ENCODE measurements around the gene ATP6V0C. TPM values are rescaled to one million over a fixed set of nuclear protein-coding genes. Genes with fewer than 3 reads are reported as not detected.
A peak's percentile ranks its signal among the peaks of the same experiment; 100 is the strongest.
"Not testable (repeated sequence)": the region's sequence is repeated elsewhere in the genome, so short reads cannot be mapped to it uniquely, and the experiment has no call there.

ATP6V0C gene
- total RNA-seq, 2 donors from 2014 or later: 176 to 180 TPM

DNA sequence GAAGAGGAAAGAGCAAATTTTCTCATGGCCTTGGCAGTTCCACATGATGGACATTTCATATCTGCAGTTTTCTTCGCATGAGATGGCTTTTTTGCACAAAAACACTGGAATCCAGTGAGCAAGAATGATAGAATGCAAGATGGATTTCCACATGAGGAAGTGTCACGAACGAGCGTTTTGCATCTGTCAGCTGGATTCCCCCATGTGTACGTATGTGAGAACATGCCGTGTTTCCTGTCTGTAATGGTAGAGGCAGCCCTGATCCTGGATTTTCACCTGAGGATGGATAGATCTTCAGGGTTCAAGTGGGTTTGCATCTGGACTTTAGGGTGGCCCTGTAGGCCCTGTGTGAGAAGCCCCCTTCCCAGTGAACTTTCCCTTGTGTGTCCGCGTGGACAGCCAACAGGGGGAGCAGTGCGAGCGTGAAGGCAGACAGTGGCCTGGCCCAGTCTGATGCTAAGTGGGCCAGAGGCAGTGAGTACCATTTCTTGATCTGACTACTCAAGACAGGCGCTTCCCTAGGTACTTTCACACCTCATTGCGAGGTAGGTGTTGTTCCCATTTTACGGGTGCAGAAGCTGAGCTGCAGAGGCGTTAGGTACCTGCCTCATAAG, 26.2 kb downstream of the ATP6V0C start:
- H3K27ac Mint-ChIP-seq; H3K9me3 ChIP-seq (ENCODE audit: control insufficient read depth, low read length); H3K27ac ChIP-seq (ENCODE audit: low read depth, low read length); H3K36me3 ChIP-seq (ENCODE audit: control insufficient read depth, insufficient read depth, low read length); H3K4me3 Mint-ChIP-seq; H3K27me3 ChIP-seq (ENCODE audit: control insufficient read depth, insufficient read depth, low read length, poor library complexity, severe bottlenecking); H3K4me3 ChIP-seq (ENCODE audit: low read length); H3K4me1 Mint-ChIP-seq; H3K9me3 Mint-ChIP-seq; H3K36me3 Mint-ChIP-seq (ENCODE audit: low read depth); H3K27me3 Mint-ChIP-seq (ENCODE audit: insufficient read depth); H3K9ac ChIP-seq (ENCODE audit: extremely low read depth, low read length, poor library complexity, severe bottlenecking); H3K4me1 ChIP-seq (ENCODE audit: control insufficient read depth, insufficient read depth, low read length): not testable (repeated sequence)
- peak; percentile 82 for DNase-seq
- 85 to 86% methylated on average over 12 to 14 of the region's 14 CpGs for WGBS, 2 experiments (ENCODE audit: insufficient coverage in 1 of 2, insufficient read length in 1 of 2)
- TF ChIP-seq, protein P1, sequence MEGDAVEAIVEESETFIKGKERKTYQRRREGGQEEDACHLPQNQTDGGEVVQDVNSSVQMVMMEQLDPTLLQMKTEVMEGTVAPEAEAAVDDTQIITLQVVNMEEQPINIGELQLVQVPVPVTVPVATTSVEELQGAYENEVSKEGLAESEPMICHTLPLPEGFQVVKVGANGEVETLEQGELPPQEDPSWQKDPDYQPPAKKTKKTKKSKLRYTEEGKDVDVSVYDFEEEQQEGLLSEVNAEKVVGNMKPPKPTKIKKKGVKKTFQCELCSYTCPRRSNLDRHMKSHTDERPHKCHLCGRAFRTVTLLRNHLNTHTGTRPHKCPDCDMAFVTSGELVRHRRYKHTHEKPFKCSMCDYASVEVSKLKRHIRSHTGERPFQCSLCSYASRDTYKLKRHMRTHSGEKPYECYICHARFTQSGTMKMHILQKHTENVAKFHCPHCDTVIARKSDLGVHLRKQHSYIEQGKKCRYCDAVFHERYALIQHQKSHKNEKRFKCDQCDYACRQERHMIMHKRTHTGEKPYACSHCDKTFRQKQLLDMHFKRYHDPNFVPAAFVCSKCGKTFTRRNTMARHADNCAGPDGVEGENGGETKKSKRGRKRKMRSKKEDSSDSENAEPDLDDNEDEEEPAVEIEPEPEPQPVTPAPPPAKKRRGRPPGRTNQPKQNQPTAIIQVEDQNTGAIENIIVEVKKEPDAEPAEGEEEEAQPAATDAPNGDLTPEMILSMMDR (conservative IDR thresholded peaks at IDR 0.05): peak; percentile 77

DNA sequence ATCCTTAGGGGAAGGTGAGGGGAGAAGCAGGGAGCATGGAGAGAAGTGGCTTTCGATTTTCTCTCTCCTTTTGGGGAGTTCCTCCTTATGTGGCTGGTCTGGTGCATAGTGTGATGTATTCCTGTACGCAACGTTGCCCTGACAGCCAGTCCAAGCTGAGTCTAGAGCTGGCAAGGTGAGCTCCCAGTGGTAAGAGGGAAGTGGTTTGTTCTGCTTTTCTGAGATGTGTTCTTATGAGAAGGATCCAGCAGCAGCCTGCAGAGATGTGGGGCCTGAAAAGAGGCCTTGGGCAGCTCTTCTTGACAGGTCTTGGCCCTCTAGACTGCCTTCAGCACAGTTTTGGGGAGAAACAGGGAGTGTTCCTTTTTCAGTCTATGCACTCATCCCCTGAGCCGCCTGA, 27.2 kb downstream of the ATP6V0C start:
- H3K36me3 ChIP-seq (ENCODE audit: control insufficient read depth, insufficient read depth, low read length): peaks cover 13% of the 10 kb centered on the region
- H3K4me1 ChIP-seq (ENCODE audit: control insufficient read depth, insufficient read depth, low read length); H3K9me3 Mint-ChIP-seq; H3K4me1 Mint-ChIP-seq; H3K27me3 ChIP-seq (ENCODE audit: control insufficient read depth, insufficient read depth, low read length, poor library complexity, severe bottlenecking); H3K9ac ChIP-seq (ENCODE audit: extremely low read depth, low read length, poor library complexity, severe bottlenecking); H3K9me3 ChIP-seq (ENCODE audit: control insufficient read depth, low read length); H3K27ac Mint-ChIP-seq; H3K4me3 ChIP-seq (ENCODE audit: low read length); H3K4me3 Mint-ChIP-seq; H3K27me3 Mint-ChIP-seq (ENCODE audit: insufficient read depth); H3K27ac ChIP-seq (ENCODE audit: low read depth, low read length): not testable (repeated sequence)
- H3K36me3 Mint-ChIP-seq (ENCODE audit: low read depth): peaks cover 12% of the 10 kb centered on the region
- 92% methylated on average over 3 of the region's 4 CpGs; no CpG with 5 or more reads in 1 of the 2 experiments for WGBS, 2 experiments (ENCODE audit: insufficient coverage in 1 of 2, insufficient read length in 1 of 2)
- DNase-seq: peak; percentile 21

DNA sequence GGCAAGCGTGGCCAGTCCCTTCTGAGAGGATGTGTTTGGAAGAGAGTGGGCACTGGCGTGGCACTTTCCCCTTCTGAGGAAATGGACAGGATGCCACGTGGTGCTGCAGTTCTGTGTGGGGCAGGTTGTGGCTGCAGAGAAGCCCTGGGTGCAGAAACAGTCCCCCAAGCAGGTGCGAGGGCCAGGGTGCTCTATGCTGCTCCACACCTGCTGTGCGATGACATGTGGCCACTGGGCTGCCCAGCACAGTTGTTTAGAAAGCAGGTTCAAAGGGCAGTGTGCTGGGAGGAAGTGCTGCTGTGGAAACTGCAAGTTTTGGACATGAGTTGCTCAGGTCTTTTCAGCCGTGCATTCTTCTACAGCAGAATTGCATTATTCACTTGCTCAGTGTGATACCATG, 27.7 kb downstream of the ATP6V0C start:
- not testable (repeated sequence) for H3K9ac ChIP-seq (ENCODE audit: extremely low read depth, low read length, poor library complexity, severe bottlenecking); H3K9me3 Mint-ChIP-seq; H3K27ac ChIP-seq (ENCODE audit: low read depth, low read length); H3K9me3 ChIP-seq (ENCODE audit: control insufficient read depth, low read length); H3K4me3 ChIP-seq (ENCODE audit: low read length); H3K4me3 Mint-ChIP-seq; H3K27me3 Mint-ChIP-seq (ENCODE audit: insufficient read depth); DNase-seq; H3K4me1 ChIP-seq (ENCODE audit: control insufficient read depth, insufficient read depth, low read length); H3K4me1 Mint-ChIP-seq; H3K27me3 ChIP-seq (ENCODE audit: control insufficient read depth, insufficient read depth, low read length, poor library complexity, severe bottlenecking); H3K27ac Mint-ChIP-seq
- peaks cover 12% of the 10 kb centered on the region for H3K36me3 Mint-ChIP-seq (ENCODE audit: low read depth)
- H3K36me3 ChIP-seq (ENCODE audit: control insufficient read depth, insufficient read depth, low read length): peaks cover 13% of the 10 kb centered on the region
- 83 to 88% methylated on average over 1 to 5 of the region's 6 CpGs for WGBS, 2 experiments (ENCODE audit: insufficient coverage in 1 of 2, insufficient read length in 1 of 2)

DNA sequence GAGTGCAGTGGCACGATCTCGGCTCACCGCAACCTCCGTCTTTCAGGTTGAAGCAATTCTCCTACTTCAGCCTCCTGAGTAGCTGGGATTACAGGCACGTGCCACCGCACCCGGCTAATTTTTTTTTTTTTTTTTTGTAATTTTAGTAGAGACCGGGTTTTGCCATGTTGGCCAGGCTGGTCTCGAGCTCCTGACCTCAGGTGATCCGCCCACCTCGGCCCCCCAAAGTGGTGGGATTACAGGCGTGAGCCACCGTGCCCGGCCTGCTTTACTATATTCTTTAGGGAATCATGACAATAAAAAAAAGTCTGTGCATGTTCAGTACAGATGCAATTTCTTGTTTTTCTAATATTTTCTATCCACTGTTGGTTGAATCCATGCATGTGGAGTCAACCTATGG, 30.0 kb downstream of the ATP6V0C start:
- not testable (repeated sequence) for H3K4me3 Mint-ChIP-seq; H3K4me1 ChIP-seq (ENCODE audit: control insufficient read depth, insufficient read depth, low read length); H3K9ac ChIP-seq (ENCODE audit: extremely low read depth, low read length, poor library complexity, severe bottlenecking); H3K4me3 ChIP-seq (ENCODE audit: low read length); H3K27me3 Mint-ChIP-seq (ENCODE audit: insufficient read depth); H3K4me1 Mint-ChIP-seq; H3K27ac Mint-ChIP-seq; H3K9me3 ChIP-seq (ENCODE audit: control insufficient read depth, low read length); H3K27ac ChIP-seq (ENCODE audit: low read depth, low read length); H3K27me3 ChIP-seq (ENCODE audit: control insufficient read depth, insufficient read depth, low read length, poor library complexity, severe bottlenecking); DNase-seq; H3K9me3 Mint-ChIP-seq
- H3K36me3 Mint-ChIP-seq (ENCODE audit: low read depth): peaks cover 12% of the 10 kb centered on the region
- WGBS, 2 experiments (ENCODE audit: insufficient coverage in 1 of 2, insufficient read length in 1 of 2): 95 to 97% methylated on average over 6 to 14 of the region's 14 CpGs
- H3K36me3 ChIP-seq (ENCODE audit: control insufficient read depth, insufficient read depth, low read length): peaks cover 13% of the 10 kb centered on the region

DNA sequence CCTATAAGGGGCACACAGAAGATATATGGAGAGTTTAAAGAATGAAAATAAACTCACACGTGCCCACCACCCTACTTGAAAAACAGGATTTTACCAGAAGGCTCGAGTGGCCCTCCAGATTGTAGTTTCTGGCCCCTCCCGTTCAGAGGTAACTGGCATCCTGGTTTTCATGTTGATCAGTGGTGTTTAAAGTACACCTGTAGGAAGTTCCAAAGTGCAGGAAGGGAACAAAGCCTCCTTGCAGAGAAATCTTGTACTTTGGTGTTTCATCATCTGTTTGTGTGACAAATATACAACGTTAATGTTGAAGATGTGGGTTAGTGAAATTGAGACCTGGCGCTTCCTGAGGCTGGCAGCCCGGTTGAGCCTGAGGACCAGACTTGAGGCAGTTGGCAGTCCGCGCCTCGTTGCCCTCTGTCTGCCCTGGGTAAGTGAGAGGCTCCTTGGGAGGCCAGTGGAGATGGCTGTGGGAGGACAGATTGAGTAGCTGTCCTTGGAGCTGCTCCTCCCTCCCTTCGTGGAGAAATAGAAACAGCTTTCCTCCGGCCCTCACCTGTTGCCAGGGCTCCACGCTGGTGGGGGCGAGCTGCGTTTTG, 36.6 kb downstream of the ATP6V0C start:
- H3K36me3 ChIP-seq (ENCODE audit: control insufficient read depth, insufficient read depth, low read length); H3K4me1 Mint-ChIP-seq; H3K27ac ChIP-seq (ENCODE audit: low read depth, low read length); H3K27me3 Mint-ChIP-seq (ENCODE audit: insufficient read depth); H3K36me3 Mint-ChIP-seq (ENCODE audit: low read depth); H3K9ac ChIP-seq (ENCODE audit: extremely low read depth, low read length, poor library complexity, severe bottlenecking); H3K27me3 ChIP-seq (ENCODE audit: control insufficient read depth, insufficient read depth, low read length, poor library complexity, severe bottlenecking); H3K9me3 Mint-ChIP-seq; H3K9me3 ChIP-seq (ENCODE audit: control insufficient read depth, low read length); H3K4me3 ChIP-seq (ENCODE audit: low read length); H3K4me3 Mint-ChIP-seq; H3K4me1 ChIP-seq (ENCODE audit: control insufficient read depth, insufficient read depth, low read length); DNase-seq; H3K27ac Mint-ChIP-seq: not testable (repeated sequence)
- WGBS, 2 experiments (ENCODE audit: insufficient coverage in 1 of 2, insufficient read length in 1 of 2): no CpG with 5 or more reads among the region's 14 CpGs

Data from endodermal cell (in vitro differentiated cells).